ENCODE results near the gene ELAVL3.

Gene ELAVL3

GRCh38 chr19:11418094-11418548 is 62.7 kb downstream of the ELAVL3 start:
- Histone ChIP-seq H3K4me1 (ENCODE audit: insufficient read depth, low read length, poor library complexity, severe bottlenecking) (no peaks in the 10 kb centered on the region), H3K4me2 (ENCODE audit: low read depth, low read length, poor library complexity, severe bottlenecking) (no peak overlapping the region), H3K4me3 (ENCODE audit: low read length, poor library complexity, severe bottlenecking) (no peak overlapping the region), H2AFZ (ENCODE audit: low read length) (no peak overlapping the region), H3K79me2 (ENCODE audit: insufficient read depth, low read length) (no peaks in the 10 kb centered on the region), H3K9me2 (replicated peaks; ENCODE audit: low read depth, low read length) (no peaks in the 10 kb centered on the region), H3F3A (ENCODE audit: low read depth) (no peaks in the 10 kb centered on the region), H3K36me3 (ENCODE audit: insufficient read depth, low read length) (no peaks in the 10 kb centered on the region), H4K20me1 (ENCODE audit: insufficient read depth, low read length, poor library complexity, severe bottlenecking) (no peaks in the 10 kb centered on the region), H3K27me3 (ENCODE audit: insufficient read depth, low read length, poor library complexity, severe bottlenecking) (no peaks in the 10 kb centered on the region), H3K9ac (ENCODE audit: low read depth, low read length, poor library complexity, severe bottlenecking) (no peak overlapping the region), H3K9me3 (ENCODE audit: insufficient read depth, low read depth, low read length) (no peaks in the 10 kb centered on the region)
- TF ChIP-seq CTCF (conservative IDR thresholded peaks at IDR 0.05; ENCODE audit: low read length) (no peak), EZH2phosphoT487 (IDR thresholded peaks at IDR 0.05; ENCODE audit: borderline replicate concordance) (no peak)

GRCh38 chr19:11416346-11417052 is 64.3 kb downstream of the ELAVL3 start:
- no peak for TF ChIP-seq CTCF (conservative IDR thresholded peaks at IDR 0.05; ENCODE audit: low read length)
- no peak for TF ChIP-seq EZH2phosphoT487 (IDR thresholded peaks at IDR 0.05; ENCODE audit: borderline replicate concordance)

GRCh38 chr19:11414544-11414943 is 66.3 kb downstream of the ELAVL3 start:
- no peaks in the 10 kb centered on the region for H3K36me3 ChIP-seq (ENCODE audit: insufficient read depth, low read length)
- H3K79me2 ChIP-seq (ENCODE audit: insufficient read depth, low read length): no peaks in the 10 kb centered on the region
- H3K9ac ChIP-seq (ENCODE audit: low read depth, low read length, poor library complexity, severe bottlenecking): no peak overlapping the region
- H3K4me1 ChIP-seq (ENCODE audit: insufficient read depth, low read length, poor library complexity, severe bottlenecking): no peaks in the 10 kb centered on the region
- TF ChIP-seq CTCF (conservative IDR thresholded peaks at IDR 0.05; ENCODE audit: low read length): no peak
- TF ChIP-seq EZH2phosphoT487 (IDR thresholded peaks at IDR 0.05; ENCODE audit: borderline replicate concordance): no peak
- no peaks in the 10 kb centered on the region for H3F3A ChIP-seq (ENCODE audit: low read depth)
- H3K9me2 ChIP-seq (replicated peaks; ENCODE audit: low read depth, low read length): no peaks in the 10 kb centered on the region
- H3K9me3 ChIP-seq (ENCODE audit: insufficient read depth, low read depth, low read length): no peaks in the 10 kb centered on the region
- H3K4me2 ChIP-seq (ENCODE audit: low read depth, low read length, poor library complexity, severe bottlenecking): no peak overlapping the region
- H3K4me3 ChIP-seq (ENCODE audit: low read length, poor library complexity, severe bottlenecking): no peak overlapping the region
- H3K27me3 ChIP-seq (ENCODE audit: insufficient read depth, low read length, poor library complexity, severe bottlenecking): no peaks in the 10 kb centered on the region
- no peak overlapping the region for H2AFZ ChIP-seq (ENCODE audit: low read length)
- H4K20me1 ChIP-seq (ENCODE audit: insufficient read depth, low read length, poor library complexity, severe bottlenecking): no peaks in the 10 kb centered on the region

More at GRCh38 chr19:11416346-11417052, 64.3 kb downstream of the ELAVL3 start:
- Histone ChIP-seq H3K9me3 (ENCODE audit: insufficient read depth, low read depth, low read length) (no peaks in the 10 kb centered on the region), H3K4me3 (ENCODE audit: low read length, poor library complexity, severe bottlenecking) (no peak overlapping the region), H3K4me2 (ENCODE audit: low read depth, low read length, poor library complexity, severe bottlenecking) (no peak overlapping the region), H3K4me1 (ENCODE audit: insufficient read depth, low read length, poor library complexity, severe bottlenecking) (no peaks in the 10 kb centered on the region), H3F3A (ENCODE audit: low read depth) (no peaks in the 10 kb centered on the region), H4K20me1 (ENCODE audit: insufficient read depth, low read length, poor library complexity, severe bottlenecking) (no peaks in the 10 kb centered on the region), H3K36me3 (ENCODE audit: insufficient read depth, low read length) (no peaks in the 10 kb centered on the region), H2AFZ (ENCODE audit: low read length) (no peak overlapping the region), H3K9ac (ENCODE audit: low read depth, low read length, poor library complexity, severe bottlenecking) (no peak overlapping the region), H3K9me2 (replicated peaks; ENCODE audit: low read depth, low read length) (no peaks in the 10 kb centered on the region), H3K79me2 (ENCODE audit: insufficient read depth, low read length) (no peaks in the 10 kb centered on the region), H3K27me3 (ENCODE audit: insufficient read depth, low read length, poor library complexity, severe bottlenecking) (no peaks in the 10 kb centered on the region)

Data from Loucy (cell line).